ENCODE results near the gene CNTN1. TPM values are rescaled to one million over a fixed set of nuclear protein-coding genes. Genes with fewer than 3 reads are reported as not detected.

The CNTN1 gene
- total RNA-seq, 2 donors from 2014 or later, result 16.3 to 33.6 TPM

DNA sequence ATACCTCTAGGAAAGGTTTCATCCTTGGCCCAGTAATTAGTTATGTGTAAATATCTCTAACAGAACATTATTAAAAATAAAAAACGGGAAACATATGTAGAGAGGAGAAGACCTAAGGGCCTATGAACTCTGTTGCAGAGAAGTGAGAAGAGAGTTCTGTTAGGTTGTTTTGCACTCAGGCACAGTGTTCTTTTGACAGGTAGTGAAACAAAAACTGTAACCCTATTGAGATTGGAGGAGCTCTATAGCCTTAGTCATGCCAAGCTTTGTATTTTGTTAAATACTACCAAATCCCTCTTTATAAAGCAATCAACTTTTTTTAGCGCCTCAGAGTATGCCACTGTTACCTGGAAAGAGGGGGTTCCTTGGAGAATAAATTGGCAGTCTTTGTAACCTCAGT is 77.6 kb downstream of the CNTN1 start:
- H3K9me3 ChIP-seq, result no peaks in the 10 kb centered on the region
- H3K27ac ChIP-seq, result no peak overlapping the region
- no peaks in the 10 kb centered on the region for H3K27me3 ChIP-seq (replicated peaks; ENCODE audit: insufficient read depth)
- no peak overlapping the region for H3K4me3 ChIP-seq
- intact Hi-C loops (cut with DNase I), result no loop called here
- no peaks in the 10 kb centered on the region for H3K4me1 ChIP-seq (replicated peaks)
- H3K36me3 ChIP-seq, result no peaks in the 10 kb centered on the region
- no peak for TF ChIP-seq CTCF (IDR thresholded peaks at IDR 0.05)
- no peak for TF ChIP-seq POLR2A (IDR thresholded peaks at IDR 0.05)
- TF ChIP-seq POLR2AphosphoS5 (IDR thresholded peaks at IDR 0.05), result no peak
- DNase-seq (ENCODE audit: low spot score), result no peak
- WGBS, result 43% methylated on average over 2 of the region's 2 CpGs

GRCh38 chr12:40770781-40771180 is 78.5 kb downstream of the CNTN1 start:
- no peak for DNase-seq (ENCODE audit: low spot score)
- Histone ChIP-seq H3K4me1 (replicated peaks) (no peaks in the 10 kb centered on the region), H3K27ac (no peak overlapping the region), H3K27me3 (replicated peaks; ENCODE audit: insufficient read depth) (no peaks in the 10 kb centered on the region), H3K9me3 (no peaks in the 10 kb centered on the region), H3K4me3 (no peak overlapping the region), H3K36me3 (no peaks in the 10 kb centered on the region)
- no peak for TF ChIP-seq POLR2A (IDR thresholded peaks at IDR 0.05)
- TF ChIP-seq POLR2AphosphoS5 (IDR thresholded peaks at IDR 0.05), result no peak
- TF ChIP-seq CTCF (IDR thresholded peaks at IDR 0.05), result no peak
- intact Hi-C loops (cut with DNase I), result no loop called here
- 94% methylated on average over 2 of the region's 2 CpGs for WGBS

- H3K27me3 ChIP-seq (replicated peaks; ENCODE audit: insufficient read depth), result no peaks in the 10 kb centered on the region
- intact Hi-C loops (cut with DNase I), result no loop called here
- no peak for TF ChIP-seq CTCF (IDR thresholded peaks at IDR 0.05)
- no peak for TF ChIP-seq POLR2A (IDR thresholded peaks at IDR 0.05)
- TF ChIP-seq POLR2AphosphoS5 (IDR thresholded peaks at IDR 0.05), result no peak
- no peaks in the 10 kb centered on the region for H3K36me3 ChIP-seq
- no peaks in the 10 kb centered on the region for H3K4me1 ChIP-seq (replicated peaks)
- 67% methylated on average over 2 of the region's 2 CpGs for WGBS
- no peaks in the 10 kb centered on the region for H3K9me3 ChIP-seq
- no peak overlapping the region for H3K4me3 ChIP-seq
- no peak for DNase-seq (ENCODE audit: low spot score)
- no peak overlapping the region for H3K27ac ChIP-seq
Observed at GRCh38 chr12:40775661-40776060, 83.4 kb downstream of the CNTN1 start.

GRCh38 chr12:40784102-40784501 is 91.9 kb downstream of the CNTN1 start:
- H3K27me3 ChIP-seq (replicated peaks; ENCODE audit: insufficient read depth), result no peaks in the 10 kb centered on the region
- DNase-seq (ENCODE audit: low spot score), result no peak
- no peak overlapping the region for H3K27ac ChIP-seq
- no peaks in the 10 kb centered on the region for H3K36me3 ChIP-seq
- no peak overlapping the region for H3K4me3 ChIP-seq
- no peak for TF ChIP-seq CTCF (IDR thresholded peaks at IDR 0.05)
- no peak for TF ChIP-seq POLR2A (IDR thresholded peaks at IDR 0.05)
- no peak for TF ChIP-seq POLR2AphosphoS5 (IDR thresholded peaks at IDR 0.05)
- no peaks in the 10 kb centered on the region for H3K4me1 ChIP-seq (replicated peaks)
- intact Hi-C loops (cut with DNase I), result no loop called here
- 88% methylated on average over 2 of the region's 2 CpGs for WGBS
- H3K9me3 ChIP-seq, result no peaks in the 10 kb centered on the region

- Histone ChIP-seq H3K36me3 (no peaks in the 10 kb centered on the region), H3K4me1 (replicated peaks) (no peaks in the 10 kb centered on the region), H3K4me3 (no peak overlapping the region), H3K27me3 (replicated peaks; ENCODE audit: insufficient read depth) (no peaks in the 10 kb centered on the region), H3K9me3 (no peaks in the 10 kb centered on the region), H3K27ac (no peak overlapping the region)
- DNase-seq (ENCODE audit: low spot score), result no peak
- 69% methylated on average over 3 of the region's 3 CpGs for WGBS
- TF ChIP-seq CTCF (IDR thresholded peaks at IDR 0.05) (no peak), POLR2AphosphoS5 (IDR thresholded peaks at IDR 0.05) (no peak), POLR2A (IDR thresholded peaks at IDR 0.05) (no peak)
- intact Hi-C loops (cut with DNase I), result no loop called here
Observed at GRCh38 chr12:40788276-40788675, 96.0 kb downstream of the CNTN1 start.

Data from prostate gland (tissue), 2 donors.